H1 (cell line): ENCODE results near the gene FBLIM1. TPM values are rescaled to one million over a fixed set of nuclear protein-coding genes. Genes with fewer than 3 reads are reported as not detected.

ENCODE experiments used
- CTCF ChIA-PET: fragments of 300-600 bp; sonication (Branson Sonifier 250); formaldehyde crosslinking; loops from one replicate; lab custom pipeline; 2021; ENCODE audit not compliant: partially characterized antibody; lab: Charles Lee
- POLR2A ChIA-PET: fragments of 300-600 bp; sonication (Branson Sonifier 250); formaldehyde crosslinking; loops from one replicate; lab custom pipeline; 2021; ENCODE audit warnings: inconsistent platforms; ENCODE audit not compliant: partially characterized antibody; lab: Charles Lee
- DNase-seq, 2 experiments: peaks; one replicate each; pipeline versions ENCODE4 v3.0.0 to v3.0.0-alpha.2; 2010 to 2022; ENCODE audit warnings: low spot score in 2 of 2, low read depth in 1 of 2, mixed read lengths in 1 of 2
- FAIRE-seq: peaks from 2 replicates; lab custom pipeline; 2011; peaks lifted over from hg19 to GRCh38; lab: Jason Lieb, UNC
- H2AFZ ChIP-seq: 2 replicates; pipeline ENCODE4 v1.8.1; 2012; ENCODE audit warnings: low read length, inconsistent platforms
- H2AK5ac ChIP-seq: 2 replicates; pipeline ENCODE4 v1.6.1; 2013; ENCODE audit warnings: low read depth, low read length
- H2BK120ac ChIP-seq: replicated peaks from 2 replicates; pipeline ENCODE3; 2013; ENCODE audit warnings: low read depth, low read length, inconsistent platforms
- H2BK12ac ChIP-seq: 2 replicates; pipeline ENCODE4 v1.6.1; 2013; ENCODE audit warnings: low read depth, low read length
- H2BK15ac ChIP-seq: 2 replicates; pipeline ENCODE4 v1.6.1; 2013; ENCODE audit warnings: low read length
- H2BK20ac ChIP-seq: 2 replicates; pipeline ENCODE4 v1.6.1; 2013; ENCODE audit warnings: low read length
- H2BK5ac ChIP-seq: 2 replicates; pipeline ENCODE4 v1.6.1; 2013; ENCODE audit warnings: low read depth, low read length
- H3K14ac ChIP-seq: 2 replicates; pipeline ENCODE4 v1.6.1; 2013; ENCODE audit warnings: inconsistent platforms; ENCODE audit not compliant: insufficient read length
- H3K18ac ChIP-seq: 2 replicates; pipeline ENCODE4 v1.6.1; 2013; ENCODE audit warnings: low read length; ENCODE audit errors: extremely low read depth
- H3K23ac ChIP-seq: 2 replicates; pipeline ENCODE4 v1.6.1; 2013; ENCODE audit warnings: inconsistent platforms; ENCODE audit not compliant: insufficient read length
- H3K23me2 ChIP-seq: 2 replicates; pipeline ENCODE4 v1.6.1; 2013; ENCODE audit warnings: low read depth, low read length
- H3K27ac ChIP-seq: 2 replicates; pipeline ENCODE4 v1.6.1; 2011; ENCODE audit warnings: low read depth, low read length, inconsistent platforms
- H3K27me3 ChIP-seq, 4 experiments: replicated peaks in 1 of 4; 1 replicate in 1 of 4; 2 replicates in 3 of 4; pipeline versions ENCODE4 v1.6.1 to v1.8.1; 2011 to 2013; ENCODE audit warnings: low read length in 3 of 4, mild to moderate bottlenecking in 3 of 4, inconsistent platforms in 2 of 4, mixed read lengths in 2 of 4, moderate library complexity in 1 of 4; ENCODE audit not compliant: control insufficient read depth in 3 of 4, insufficient read depth in 3 of 4; ENCODE audit errors: extremely low read depth in 1 of 4
- H3K36me3 ChIP-seq, 4 experiments: 2 replicates each; pipeline versions ENCODE4 v1.6.1 to v1.8.1; 2011 to 2013; ENCODE audit warnings: mild to moderate bottlenecking in 4 of 4, low read length in 3 of 4, moderate library complexity in 2 of 4, control low read depth in 1 of 4, inconsistent platforms in 1 of 4; ENCODE audit not compliant: insufficient read depth in 4 of 4, control insufficient read depth in 2 of 4
- H3K4ac ChIP-seq: replicated peaks from 2 replicates; pipeline ENCODE3; 2013; ENCODE audit warnings: low read length, low read depth, mixed read lengths, inconsistent platforms; ENCODE audit not compliant: insufficient read length
- H3K4me1 ChIP-seq, 4 experiments: replicated peaks in 1 of 4; 1 replicate in 1 of 4; 2 replicates in 3 of 4; pipeline versions ENCODE4 v1.6.1 to v1.8.1; 2011 to 2013; ENCODE audit warnings: low read length in 3 of 4, inconsistent platforms in 2 of 4, mixed read lengths in 1 of 4; ENCODE audit not compliant: insufficient read depth in 4 of 4, control insufficient read depth in 3 of 4
- H3K4me2 ChIP-seq, 2 experiments: 2 replicates each; pipeline versions ENCODE4 v1.6.1 to v1.8.1; 2011 to 2013; ENCODE audit warnings: low read depth in 2 of 2, low read length in 2 of 2, control low read depth in 1 of 2, inconsistent platforms in 1 of 2, mild to moderate bottlenecking in 1 of 2; ENCODE audit not compliant: insufficient read depth in 1 of 2
- H3K4me3 ChIP-seq, 4 experiments: fragments of 200-600, 300-600 bp in 1 of 4; sonication (generic), shearing (Covaris generic), sonication (Bioruptor Twin) in 1 of 4; 2 replicates each; pipeline versions ENCODE4 v1.5.1 to v1.8.1; 2011 to 2016; ENCODE audit warnings: low read length in 4 of 4, low read depth in 3 of 4, control low read depth in 2 of 4, inconsistent platforms in 2 of 4, mild to moderate bottlenecking in 2 of 4, mixed read lengths in 1 of 4, moderate library complexity in 1 of 4; ENCODE audit not compliant: insufficient read depth in 2 of 4; ENCODE audit errors: extremely low read depth in 1 of 4
- H3K56ac ChIP-seq: replicated peaks from 2 replicates; pipeline ENCODE3; 2013; ENCODE audit warnings: low read depth, mild to moderate bottlenecking, mixed read lengths, low read length, inconsistent platforms; ENCODE audit not compliant: insufficient read length
- H3K79me1 ChIP-seq: 2 replicates; pipeline ENCODE4 v1.6.1; 2013; ENCODE audit warnings: low read depth, low read length, control low read depth
- H3K79me2 ChIP-seq, 2 experiments: 2 replicates each; pipeline versions ENCODE4 v1.6.1 to v1.8.1; 2012 to 2013; ENCODE audit warnings: low read length in 2 of 2, mild to moderate bottlenecking in 2 of 2, inconsistent platforms in 1 of 2; ENCODE audit not compliant: insufficient read depth in 2 of 2, control insufficient read depth in 1 of 2
- H3K9ac ChIP-seq, 4 experiments: replicated peaks in 1 of 4; 1 replicate in 1 of 4; 2 replicates in 3 of 4; pipeline versions ENCODE4 v1.6.1 to v1.8.1; 2011 to 2013; ENCODE audit warnings: low read depth in 3 of 4, low read length in 3 of 4, control low read depth in 2 of 4, mild to moderate bottlenecking in 2 of 4, moderate library complexity in 2 of 4, inconsistent platforms in 1 of 4; ENCODE audit errors: extremely low read depth in 1 of 4
- H3K9me3 ChIP-seq, 2 experiments: 2 replicates each; pipeline versions ENCODE4 v1.6.1 to v1.8.1; 2012 to 2013; ENCODE audit warnings: mild to moderate bottlenecking in 2 of 2, moderate library complexity in 2 of 2, control low read depth in 1 of 2, inconsistent platforms in 1 of 2, low read depth in 1 of 2, low read length in 1 of 2, mixed read lengths in 1 of 2; ENCODE audit not compliant: insufficient read depth in 2 of 2
- H4K20me1 ChIP-seq, 2 experiments: replicated peaks in 1 of 2; 2 replicates each; pipeline versions ENCODE3 to v1.8.1; 2011 to 2013; ENCODE audit warnings: inconsistent platforms in 2 of 2, low read length in 2 of 2, mild to moderate bottlenecking in 1 of 2; ENCODE audit not compliant: insufficient read depth in 2 of 2, control insufficient read depth in 1 of 2
- H4K5ac ChIP-seq: 2 replicates; pipeline ENCODE4 v1.6.1; 2013; ENCODE audit warnings: low read length, low read depth, mixed read lengths, inconsistent platforms; ENCODE audit not compliant: insufficient read length
- H4K8ac ChIP-seq: 2 replicates; pipeline ENCODE4 v1.8.0; 2013; ENCODE audit warnings: mild to moderate bottlenecking, moderate library complexity, low read length, inconsistent platforms; ENCODE audit not compliant: insufficient read depth; ENCODE audit errors: extremely low read depth
- H4K91ac ChIP-seq: replicated peaks from 2 replicates; pipeline ENCODE3; 2013; ENCODE audit warnings: low read length, mixed read lengths, inconsistent platforms; ENCODE audit not compliant: insufficient read length
- BACH1 ChIP-seq: IDR thresholded peaks from 2 replicates; pipeline ENCODE4 v1.6.1; 2012; ENCODE audit warnings: low read length, improper control_type of control experiment
- CBX5 ChIP-seq: fragments of 300-800, 300-1000 bp; sonication (generic); IDR thresholded peaks from 2 replicates; pipeline ENCODE4 v1.7.1; 2016; ENCODE audit warnings: antibody characterized with exemption, low read length, low read depth
- CBX8 ChIP-seq: fragments of 300-800, 300-1000 bp; sonication (generic); IDR thresholded peaks from 2 replicates; pipeline ENCODE4 v1.7.1; 2016; ENCODE audit warnings: low read depth, low read length, borderline replicate concordance
- CEBPB ChIP-seq: IDR thresholded peaks from 2 replicates; pipeline ENCODE4 v1.6.1; 2012; ENCODE audit warnings: low read depth, low read length
- EGR1 ChIP-seq: IDR thresholded peaks from 2 replicates; pipeline ENCODE4 v1.6.1; 2011; ENCODE audit warnings: low read depth, low read length, borderline replicate concordance
- EP300 ChIP-seq, 2 experiments: IDR thresholded peaks; 1 replicate in 1 of 2; 2 replicates in 1 of 2; pipeline ENCODE4 v1.6.1; 2011 to 2012; ENCODE audit warnings: low read depth in 2 of 2, low read length in 2 of 2, mild to moderate bottlenecking in 2 of 2, borderline replicate concordance in 1 of 2, inconsistent platforms in 1 of 2, moderate library complexity in 1 of 2
- EZH2 ChIP-seq: fragments of 200-600 bp; sonication (generic); IDR thresholded peaks from 2 replicates; pipeline ENCODE4 v1.7.1; 2012; ENCODE audit warnings: low read depth, mild to moderate bottlenecking, moderate library complexity, low read length, inconsistent platforms; ENCODE audit not compliant: severe bottlenecking
- NANOG ChIP-seq: IDR thresholded peaks from 2 replicates; pipeline ENCODE4 v1.6.1; 2011; ENCODE audit warnings: low read length, low read depth, mild to moderate bottlenecking, inconsistent platforms; ENCODE audit not compliant: insufficient read depth, poor library complexity, severe bottlenecking
- RAD21 ChIP-seq, 2 experiments: IDR thresholded peaks in 1 of 2; conservative IDR thresholded peaks in 1 of 2; 2 replicates each; pipeline ENCODE4 v1.6.1; 2011; ENCODE audit warnings: low read depth in 2 of 2, low read length in 2 of 2, improper control_type of control experiment in 1 of 2, inconsistent platforms in 1 of 2, mild to moderate bottlenecking in 1 of 2, moderate library complexity in 1 of 2
- RBBP5 ChIP-seq: IDR thresholded peaks from 2 replicates; pipeline ENCODE4 v1.7.1; 2012; ENCODE audit warnings: low read depth, mild to moderate bottlenecking, inconsistent platforms, low read length, moderate library complexity, borderline replicate concordance
- RXRA ChIP-seq: IDR thresholded peaks from 2 replicates; pipeline ENCODE4 v1.6.1; 2011; ENCODE audit warnings: low read depth, mild to moderate bottlenecking, low read length, moderate library complexity; ENCODE audit not compliant: insufficient read depth
- YY1 ChIP-seq: IDR thresholded peaks from 2 replicates; pipeline ENCODE4 v1.6.1; 2011; ENCODE audit warnings: low read depth, mild to moderate bottlenecking, low read length
- WGBS, 2 experiments: shearing (Covaris generic) in 1 of 2; methylation state at CpG; one replicate each; pipeline versions ENCODE4 v1.1.6 to v1.1.7; 2013 to 2015; ENCODE audit warnings: low lambda C conversion rate in 2 of 2, mixed read lengths in 2 of 2, inconsistent platforms in 1 of 2, low coverage in 1 of 2, missing lambda C conversion rate in 1 of 2; ENCODE audit not compliant: insufficient replicate concordance in 2 of 2, insufficient coverage in 1 of 2, insufficient read length in 1 of 2; ENCODE audit errors: extremely low coverage in 1 of 2, missing lambda C conversion rate in 1 of 2; 5-methylcytosine and 5-hydroxymethylcytosine counted together
- polyA plus RNA-seq, 7 experiments: library from polyadenylated mRNA; depleted of rRNA in 3 of 7; stranded (reverse) in 5 of 7; unstranded in 2 of 7; fragments of >200 nt in 5 of 7; fragments of 200-250 nt in 2 of 7; gene quantifications; 1 replicate in 5 of 7; 2 replicates in 1 of 7; 4 replicates in 1 of 7; pipeline versions ENCODE4 v1.2.1 to v1.2.3, GENCODE V29; 2011 to 2013; ENCODE audit warnings: missing spikeins in 2 of 7, mixed read lengths in 2 of 7
- total RNA-seq: library from RNA; stranded (reverse); fragmentation: NEBNext Ultra II Directional; extraction: Animal tissue kit (Norgen Biotek cat#: 25700); gene quantifications from 2 replicates; pipeline ENCODE4 v1.2.1, GENCODE V29; 2021

FBLIM1 gene
- total and polyA plus RNA-seq, 2 of the 8 experiments (the other 6 are each of a cell fraction or from before 2014, with no cell fraction given) = 66.6 to 66.7 TPM

DNA sequence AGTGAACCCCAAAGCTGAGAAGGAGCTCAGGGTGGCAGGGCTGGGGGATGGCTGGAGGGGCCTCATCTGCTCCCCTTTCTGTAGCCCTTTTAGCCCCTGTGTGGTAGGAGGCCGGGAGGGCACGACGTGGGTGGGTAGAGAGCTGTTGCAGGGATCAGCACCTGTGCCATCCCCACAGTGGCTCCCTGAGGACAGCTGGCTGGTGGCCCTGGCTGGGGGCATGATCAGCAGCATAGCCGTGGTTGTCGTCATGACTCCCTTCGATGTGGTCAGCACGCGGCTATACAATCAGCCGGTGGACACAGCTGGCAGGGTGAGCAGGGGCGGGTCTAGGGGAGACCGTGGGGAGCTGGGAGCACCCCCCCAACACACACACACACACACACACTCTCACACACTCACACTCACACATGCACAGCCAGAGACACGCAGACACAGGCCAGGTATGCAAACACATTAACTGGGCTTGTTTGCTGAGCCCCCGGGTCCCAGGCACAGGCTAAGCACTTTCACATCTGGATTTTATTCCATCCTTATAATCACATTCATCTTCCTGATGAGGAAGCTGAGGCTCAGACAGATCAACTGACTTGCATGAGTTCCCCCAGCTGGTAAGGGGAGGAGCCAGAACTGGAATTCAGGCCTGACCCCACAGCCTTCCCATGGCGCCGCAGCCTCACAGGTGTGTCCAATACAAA lies 20.0 kb upstream of the FBLIM1 start:
- no peak overlapping the region for H3K4me2 ChIP-seq
- H2AK5ac ChIP-seq = no peak overlapping the region
- H3K27me3 ChIP-seq = no peaks in the 10 kb centered on the region
- ChIA-PET POLR2A (interaction anchor here (0.9 to 2.0 kb wide), 4 partner anchors 12 to 238 kb away, joined by 3 to 6 read pairs (median 3); no protein-coding TSS in a partner anchor), CTCF (interaction anchor here (0.8 to 6.1 kb wide), 13 partner anchors 7 to 143 kb away, joined by 3 to 41 read pairs (median 4); no protein-coding TSS in a partner anchor)
- H3K14ac ChIP-seq = no peak overlapping the region
- H2BK20ac ChIP-seq = no peak overlapping the region
- no peak overlapping the region for H2BK5ac ChIP-seq
- no peak overlapping the region for H2BK15ac ChIP-seq
- H3K4ac ChIP-seq = no peak overlapping the region
- H4K20me1 ChIP-seq = peaks cover 4% of the 10 kb centered on the region in 2 experiments
- H3K27ac ChIP-seq = no peak overlapping the region
- H3K18ac ChIP-seq = no peak overlapping the region
- WGBS, 2 experiments = 87% methylated on average over 15 of the region's 15 CpGs; no CpG with 5 or more reads in 1 of the 2 experiments
- no peaks in the 10 kb centered on the region for H3K79me1 ChIP-seq
- no peak for DNase-seq
- no peaks in the 10 kb centered on the region for H3K79me2 ChIP-seq
- no peak overlapping the region for H2BK12ac ChIP-seq
- H2BK120ac ChIP-seq = no peak overlapping the region
- H3K36me3 ChIP-seq = peaks cover 0 to 8% (median under 1%) of the 10 kb centered on the region in 4 experiments; a peak in 4 of 8 replicates
- H4K8ac ChIP-seq = no peak overlapping the region
- no peak overlapping the region for H3K23ac ChIP-seq
- no peaks in the 10 kb centered on the region for H3K9me3 ChIP-seq
- peaks cover 0 to 27% (median 9%) of the 10 kb centered on the region in 4 experiments; a peak in 5 of 7 replicates for H3K4me1 ChIP-seq
- no peak overlapping the region for H4K91ac ChIP-seq
- FAIRE-seq = no peak
- H3K56ac ChIP-seq = no peak overlapping the region
- H4K5ac ChIP-seq = no peak overlapping the region
- no peak overlapping the region for H3K4me3 ChIP-seq
- no peak overlapping the region for H2AFZ ChIP-seq
- H3K9ac ChIP-seq = no peak overlapping the region
- no peaks in the 10 kb centered on the region; the same call in 1 of the 2 replicates for H3K23me2 ChIP-seq
- TF ChIP-seq BACH1 = no peak
- no peak for TF ChIP-seq RXRA
- TF ChIP-seq CEBPB = no peak
- TF ChIP-seq CBX5 = no peak
- no peak for TF ChIP-seq YY1
- no peak for TF ChIP-seq RAD21 (IDR thresholded peaks at IDR 0.05 in 1 of 2, conservative IDR thresholded peaks at IDR 0.05 in 1 of 2; ENCODE audit: low read depth in 2 of 2, low read length in 2 of 2)
- no peak for TF ChIP-seq NANOG
- TF ChIP-seq EGR1 = no peak
- TF ChIP-seq EZH2 = no peak
- no peak for TF ChIP-seq RBBP5
- no peak for TF ChIP-seq EP300 (IDR thresholded peaks at IDR 0.05; ENCODE audit: borderline replicate concordance in 1 of 2, low read depth in 2 of 2, low read length in 2 of 2)
- TF ChIP-seq CBX8 = no peak
